ENCODE results near the gene LYSMD2. TPM values are rescaled to one million over a fixed set of nuclear protein-coding genes. Genes with fewer than 3 reads are reported as not detected.

LYSMD2 gene
- polyA plus RNA-seq, 3 donors, result 33.2 to 64.7 (median 50.5) TPM

DNA sequence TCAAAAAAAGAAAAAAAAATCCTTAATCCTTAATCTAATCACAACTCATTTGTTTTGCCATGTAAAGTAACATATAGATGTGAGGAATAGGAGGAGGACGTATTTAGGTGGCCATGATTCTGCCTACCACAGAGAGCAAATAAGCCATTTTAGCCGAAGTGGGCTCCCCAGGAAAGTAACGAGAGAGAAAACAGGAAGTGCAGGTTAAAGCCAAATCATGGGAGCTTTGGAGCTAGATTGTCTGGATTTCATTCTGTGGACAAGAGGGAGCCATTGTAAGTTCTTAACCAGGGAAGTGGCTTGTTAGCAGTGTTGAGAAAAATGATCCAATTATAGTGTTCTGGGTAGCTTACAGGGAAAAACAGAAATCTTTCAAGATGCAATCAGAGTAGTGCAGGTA, 23.4 kb upstream of the LYSMD2 start:
- peaks cover 50% of the 10 kb centered on the region for H3K4me1 Mint-ChIP-seq
- no peak overlapping the region for H3K9ac ChIP-seq (ENCODE audit: insufficient read depth, low read length, poor library complexity, severe bottlenecking)
- H3K27me3 ChIP-seq (ENCODE audit: control insufficient read depth in 2 of 2, insufficient read depth in 2 of 2, low read length in 2 of 2), result no peaks in the 10 kb centered on the region
- H3K79me2 ChIP-seq (ENCODE audit: insufficient read depth, low read length), result peaks cover 52% of the 10 kb centered on the region
- no CpG with 5 or more reads among the region's 3 CpGs for WGBS (ENCODE audit: insufficient coverage)
- peaks cover 0 to 2% (median 0%) of the 10 kb centered on the region in 3 donors for H3K27me3 Mint-ChIP-seq (ENCODE audit: low read depth in 3 of 3)
- H3K4me3 Mint-ChIP-seq, result no peak overlapping the region
- peaks cover 11 to 13% of the 10 kb centered on the region in 2 donors for H3K36me3 Mint-ChIP-seq
- no peak overlapping the region for H2AFZ ChIP-seq (ENCODE audit: insufficient read depth, low read depth, low read length, poor library complexity, severe bottlenecking)
- H3K36me3 ChIP-seq (replicated peaks in 1 of 2; ENCODE audit: control insufficient read depth in 1 of 2, insufficient read depth in 2 of 2, low read length in 2 of 2), result no peaks in the 10 kb centered on the region
- peaks cover 0 to 2% (median 0%) of the 10 kb centered on the region in 7 donors for H3K9me3 Mint-ChIP-seq
- peak overlapping the region in 1 of 7 donors; percentile 42 for H3K27ac Mint-ChIP-seq
- no peak overlapping the region for H3K27ac ChIP-seq (ENCODE audit: low read depth in 1 of 2, low read length in 2 of 2)
- peaks cover 0 to 3% of the 10 kb centered on the region in 2 donors for H3K9me3 ChIP-seq (replicated peaks in 1 of 2; ENCODE audit: control insufficient read depth in 1 of 2, insufficient read depth in 1 of 2, low read length in 2 of 2)
- intact Hi-C loops (cut with micrococcal nuclease), result loop anchor here in 1 of 2 donors (10.0 kb wide), 1 partner anchor 46 kb away; no protein-coding TSS in a partner anchor
- TF ChIP-seq, protein P1, sequence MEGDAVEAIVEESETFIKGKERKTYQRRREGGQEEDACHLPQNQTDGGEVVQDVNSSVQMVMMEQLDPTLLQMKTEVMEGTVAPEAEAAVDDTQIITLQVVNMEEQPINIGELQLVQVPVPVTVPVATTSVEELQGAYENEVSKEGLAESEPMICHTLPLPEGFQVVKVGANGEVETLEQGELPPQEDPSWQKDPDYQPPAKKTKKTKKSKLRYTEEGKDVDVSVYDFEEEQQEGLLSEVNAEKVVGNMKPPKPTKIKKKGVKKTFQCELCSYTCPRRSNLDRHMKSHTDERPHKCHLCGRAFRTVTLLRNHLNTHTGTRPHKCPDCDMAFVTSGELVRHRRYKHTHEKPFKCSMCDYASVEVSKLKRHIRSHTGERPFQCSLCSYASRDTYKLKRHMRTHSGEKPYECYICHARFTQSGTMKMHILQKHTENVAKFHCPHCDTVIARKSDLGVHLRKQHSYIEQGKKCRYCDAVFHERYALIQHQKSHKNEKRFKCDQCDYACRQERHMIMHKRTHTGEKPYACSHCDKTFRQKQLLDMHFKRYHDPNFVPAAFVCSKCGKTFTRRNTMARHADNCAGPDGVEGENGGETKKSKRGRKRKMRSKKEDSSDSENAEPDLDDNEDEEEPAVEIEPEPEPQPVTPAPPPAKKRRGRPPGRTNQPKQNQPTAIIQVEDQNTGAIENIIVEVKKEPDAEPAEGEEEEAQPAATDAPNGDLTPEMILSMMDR (IDR thresholded peaks at IDR 0.05), result no peak
- H3K4me2 ChIP-seq (replicated peaks; ENCODE audit: extremely low read depth, low read length, poor library complexity, severe bottlenecking), result no peak overlapping the region
- DNase-seq, result no peak
- H3K4me1 ChIP-seq (ENCODE audit: control insufficient read depth in 1 of 2, insufficient read depth in 2 of 2, low read length in 2 of 2), result peaks cover 42 to 44% of the 10 kb centered on the region in 2 donors
- H4K20me1 ChIP-seq (ENCODE audit: insufficient read depth, low read length), result peaks cover 88% of the 10 kb centered on the region
- H3K4me3 ChIP-seq (replicated peaks in 1 of 3; ENCODE audit: low read depth in 2 of 3, low read length in 3 of 3), result no peak overlapping the region

DNA sequence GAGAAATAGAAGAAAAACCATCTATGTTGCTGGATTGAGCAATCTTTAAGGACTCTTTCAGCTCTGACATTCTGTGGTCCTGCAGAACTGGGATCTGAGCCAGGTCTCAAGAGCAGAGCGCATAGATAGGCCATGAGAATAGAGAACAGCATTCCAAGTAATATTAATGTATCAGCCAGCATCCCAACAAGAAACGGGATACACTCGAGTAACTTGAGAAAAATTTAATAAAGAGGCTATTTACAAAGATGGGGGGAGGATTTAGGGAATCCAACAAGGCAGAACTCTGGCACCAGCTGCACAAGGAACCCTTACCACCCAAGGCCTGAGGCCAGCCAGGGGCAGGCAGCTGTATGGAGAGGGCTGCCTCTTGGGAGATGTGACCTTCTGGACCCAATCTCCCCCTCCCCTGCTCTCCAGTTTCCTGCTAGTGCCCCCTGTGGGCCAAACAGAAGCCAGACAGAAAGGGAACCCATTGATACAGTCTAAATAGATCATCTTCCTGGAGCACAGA, 22.2 kb upstream of the LYSMD2 start:
- Histone ChIP-seq H4K20me1 (ENCODE audit: insufficient read depth, low read length) (peaks cover 84% of the 10 kb centered on the region), H3K4me3 (replicated peaks in 1 of 3; ENCODE audit: low read depth in 2 of 3, low read length in 3 of 3) (no peak overlapping the region), H3K27ac (ENCODE audit: low read depth in 1 of 2, low read length in 2 of 2) (no peak overlapping the region), H3K9ac (ENCODE audit: insufficient read depth, low read length, poor library complexity, severe bottlenecking) (no peak overlapping the region), H3K79me2 (ENCODE audit: insufficient read depth, low read length) (peaks cover 62% of the 10 kb centered on the region), H3K4me1 (ENCODE audit: control insufficient read depth in 1 of 2, insufficient read depth in 2 of 2, low read length in 2 of 2) (peaks cover 54 to 55% of the 10 kb centered on the region in 2 donors), H3K4me2 (replicated peaks; ENCODE audit: extremely low read depth, low read length, poor library complexity, severe bottlenecking) (no peak overlapping the region), H2AFZ (ENCODE audit: insufficient read depth, low read depth, low read length, poor library complexity, severe bottlenecking) (no peak overlapping the region), H3K27me3 (ENCODE audit: control insufficient read depth in 2 of 2, insufficient read depth in 2 of 2, low read length in 2 of 2) (no peaks in the 10 kb centered on the region), H3K36me3 (replicated peaks in 1 of 2; ENCODE audit: control insufficient read depth in 1 of 2, insufficient read depth in 2 of 2, low read length in 2 of 2) (no peaks in the 10 kb centered on the region), H3K9me3 (replicated peaks in 1 of 2; ENCODE audit: control insufficient read depth in 1 of 2, insufficient read depth in 1 of 2, low read length in 2 of 2) (peaks cover 0 to 3% of the 10 kb centered on the region in 2 donors)
- H3K27me3 Mint-ChIP-seq (ENCODE audit: low read depth in 3 of 3), result peaks cover 0 to 4% (median 0%) of the 10 kb centered on the region in 3 donors
- no peak for DNase-seq
- no peak overlapping the region for H3K4me3 Mint-ChIP-seq
- peaks cover 0 to 2% (median 0%) of the 10 kb centered on the region in 7 donors for H3K9me3 Mint-ChIP-seq
- peak overlapping the region in 3 of 7 donors; percentile 7 to 25 (median 10) for H3K27ac Mint-ChIP-seq
- TF ChIP-seq, protein P1 (IDR thresholded peaks at IDR 0.05), result peak; percentile 25
- intact Hi-C loops (cut with micrococcal nuclease), result loop anchor here in 1 of 2 donors (10.0 kb wide), 1 partner anchor 45 kb away; no protein-coding TSS in a partner anchor
- peaks cover 59% of the 10 kb centered on the region for H3K4me1 Mint-ChIP-seq
- no CpG with 5 or more reads among the region's 3 CpGs for WGBS (ENCODE audit: insufficient coverage)
- H3K36me3 Mint-ChIP-seq, result peaks cover 10 to 11% of the 10 kb centered on the region in 2 donors

Data from CD14-positive monocyte (primary cell).